Prostate gland (tissue), 2 donors: ENCODE results near the gene SLC16A10.

Source experiments
- POLR2A ChIP-seq: fragments of 450-650 bp; IDR thresholded peaks from one replicate; pipeline ENCODE4 v1.6.1; 2016; ENCODE audit warnings: antibody characterized with exemption, mild to moderate bottlenecking
- POLR2AphosphoS5 ChIP-seq: sonication (generic); formaldehyde crosslinking; IDR thresholded peaks from one replicate; pipeline ENCODE4 v1.6.1; 2017; ENCODE audit warnings: antibody characterized with exemption
- TF ChIP-seq, protein P1 (sequence below), 4 experiments: fragments of 200-600 bp in 2 of 4; fragments of 450-650 bp in 2 of 4; sonication (generic) in 2 of 4; IDR thresholded peaks; 1 replicate in 3 of 4; 2 replicates in 1 of 4; pipeline ENCODE4 v1.5.1; 2016 to 2019; ENCODE audit warnings: antibody characterized with exemption in 4 of 4, mild to moderate bottlenecking in 2 of 4, moderate library complexity in 2 of 4

DNA sequence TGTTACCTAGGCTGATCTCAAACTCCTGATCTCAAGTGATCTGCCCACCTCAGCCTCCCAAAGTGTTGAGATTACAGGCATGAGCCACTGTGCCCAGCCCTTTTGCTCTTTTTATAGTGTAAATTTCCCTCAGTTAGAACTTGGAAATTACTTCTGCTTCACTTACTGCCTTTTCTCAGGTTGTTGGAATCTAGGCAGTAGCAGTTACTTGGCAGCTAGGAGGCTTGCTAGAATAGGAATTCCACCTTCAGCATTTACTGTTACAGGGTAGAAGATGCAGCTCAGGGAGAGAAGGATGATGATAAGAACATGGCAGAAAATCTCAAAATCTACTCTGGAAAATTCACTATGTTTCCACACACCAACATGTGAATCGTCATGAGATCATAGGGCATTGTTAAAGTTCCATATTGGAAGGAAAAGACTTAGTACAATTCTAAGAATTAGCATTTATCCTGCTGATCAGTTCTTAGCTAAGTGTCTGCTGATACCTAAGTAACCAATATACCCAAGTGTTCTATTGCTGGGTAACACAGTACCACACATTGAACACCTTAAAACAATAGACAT, 182.2 kb downstream of the SLC16A10 start:
- TF ChIP-seq POLR2A (no peak), POLR2AphosphoS5 (no peak)
- TF ChIP-seq, protein P1, sequence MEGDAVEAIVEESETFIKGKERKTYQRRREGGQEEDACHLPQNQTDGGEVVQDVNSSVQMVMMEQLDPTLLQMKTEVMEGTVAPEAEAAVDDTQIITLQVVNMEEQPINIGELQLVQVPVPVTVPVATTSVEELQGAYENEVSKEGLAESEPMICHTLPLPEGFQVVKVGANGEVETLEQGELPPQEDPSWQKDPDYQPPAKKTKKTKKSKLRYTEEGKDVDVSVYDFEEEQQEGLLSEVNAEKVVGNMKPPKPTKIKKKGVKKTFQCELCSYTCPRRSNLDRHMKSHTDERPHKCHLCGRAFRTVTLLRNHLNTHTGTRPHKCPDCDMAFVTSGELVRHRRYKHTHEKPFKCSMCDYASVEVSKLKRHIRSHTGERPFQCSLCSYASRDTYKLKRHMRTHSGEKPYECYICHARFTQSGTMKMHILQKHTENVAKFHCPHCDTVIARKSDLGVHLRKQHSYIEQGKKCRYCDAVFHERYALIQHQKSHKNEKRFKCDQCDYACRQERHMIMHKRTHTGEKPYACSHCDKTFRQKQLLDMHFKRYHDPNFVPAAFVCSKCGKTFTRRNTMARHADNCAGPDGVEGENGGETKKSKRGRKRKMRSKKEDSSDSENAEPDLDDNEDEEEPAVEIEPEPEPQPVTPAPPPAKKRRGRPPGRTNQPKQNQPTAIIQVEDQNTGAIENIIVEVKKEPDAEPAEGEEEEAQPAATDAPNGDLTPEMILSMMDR (IDR thresholded peaks at IDR 0.05) = peak in 1 of 4 experiments; percentile 2
